Ishikawa (cell line): ENCODE measurements around the gene NUP214.

ENCODE experiments used
- MAX ChIP-seq: IDR thresholded peaks from 2 replicates; pipeline ENCODE4 v1.6.1; 2012
- TF ChIP-seq, protein P1 (sequence below): IDR thresholded peaks from 2 replicates; pipeline ENCODE4 v1.6.1; 2012

- TF ChIP-seq, protein P1, sequence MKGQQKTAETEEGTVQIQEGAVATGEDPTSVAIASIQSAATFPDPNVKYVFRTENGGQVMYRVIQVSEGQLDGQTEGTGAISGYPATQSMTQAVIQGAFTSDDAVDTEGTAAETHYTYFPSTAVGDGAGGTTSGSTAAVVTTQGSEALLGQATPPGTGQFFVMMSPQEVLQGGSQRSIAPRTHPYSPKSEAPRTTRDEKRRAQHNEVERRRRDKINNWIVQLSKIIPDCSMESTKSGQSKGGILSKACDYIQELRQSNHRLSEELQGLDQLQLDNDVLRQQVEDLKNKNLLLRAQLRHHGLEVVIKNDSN, result no peak
- TF ChIP-seq MAX, result no peak
Measured at GRCh38 chr9:131257266-131258025, 132.1 kb downstream of the NUP214 start.
